Measurements from ENCODE around the gene ZNF148.
"Not testable (repeated sequence)": the region's sequence is repeated elsewhere in the genome, so short reads cannot be mapped to it uniquely, and the experiment has no call there.

Gene ZNF148

DNA sequence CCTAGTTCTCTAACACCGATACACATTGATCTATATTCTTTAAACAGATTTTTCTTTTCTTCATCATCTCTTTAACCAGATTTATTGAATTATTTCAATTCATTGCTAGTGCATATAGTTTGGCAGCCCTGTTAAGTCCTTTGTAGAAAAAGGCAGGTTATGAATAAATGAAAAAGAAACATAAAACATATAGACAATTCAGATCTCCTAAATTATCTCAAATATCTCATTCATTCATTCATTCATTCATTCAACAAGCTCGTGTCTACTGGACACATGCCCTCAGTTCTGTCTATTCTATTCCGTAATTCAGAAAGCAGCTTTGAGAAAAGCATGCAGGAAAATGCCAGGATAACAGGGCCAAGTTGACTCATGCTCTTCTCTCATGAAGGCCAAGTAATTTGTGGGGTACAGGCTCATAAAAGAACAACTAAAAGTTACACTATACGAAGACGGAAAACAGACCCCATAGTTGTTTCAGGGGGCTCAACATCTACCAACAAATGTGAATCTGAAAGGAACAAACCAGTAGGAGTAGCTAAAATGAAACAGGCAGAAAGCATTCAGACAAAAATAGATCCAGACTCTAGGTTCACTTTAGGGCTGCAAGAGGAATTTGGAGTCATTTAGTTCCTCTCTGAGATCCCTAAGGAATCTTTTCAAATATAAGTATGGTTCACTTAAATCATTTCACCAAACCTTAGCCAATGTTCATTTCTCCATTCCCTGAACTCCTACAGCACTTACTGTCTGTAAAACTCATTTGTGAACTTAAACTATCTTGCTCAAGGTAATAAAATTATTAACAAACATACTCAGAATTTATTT lies 7.5 kb downstream of the ZNF148 start:
- no peak for DNase-seq

DNA sequence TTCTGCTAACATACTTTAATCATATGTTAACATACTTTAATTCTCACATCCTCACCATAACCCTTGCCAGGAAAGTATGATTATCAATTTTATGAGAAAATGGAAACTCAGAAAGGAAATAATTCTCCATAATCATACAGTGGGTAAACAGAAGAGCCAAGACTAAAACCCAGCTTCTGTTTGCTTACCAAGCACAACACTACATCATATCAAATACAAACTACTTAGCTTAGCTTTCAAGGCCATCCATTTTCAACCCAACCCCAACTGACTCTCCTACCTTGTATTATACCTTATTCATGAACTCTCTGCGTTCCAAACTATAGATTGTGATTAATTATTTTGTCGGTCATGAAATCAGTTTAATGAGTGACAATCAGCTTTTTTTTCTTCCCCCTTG lies 9.0 kb downstream of the ZNF148 start:
- DNase-seq: no peak

GRCh38 chr3:125359700-125360099 lies 15.4 kb downstream of the ZNF148 start:
- DNase-seq: peak; percentile 21

GRCh38 chr3:125358923-125359322 lies 16.2 kb downstream of the ZNF148 start:
- DNase-seq: no peak

GRCh38 chr3:125357837-125358236 lies 17.3 kb downstream of the ZNF148 start:
- no peak for DNase-seq

DNA sequence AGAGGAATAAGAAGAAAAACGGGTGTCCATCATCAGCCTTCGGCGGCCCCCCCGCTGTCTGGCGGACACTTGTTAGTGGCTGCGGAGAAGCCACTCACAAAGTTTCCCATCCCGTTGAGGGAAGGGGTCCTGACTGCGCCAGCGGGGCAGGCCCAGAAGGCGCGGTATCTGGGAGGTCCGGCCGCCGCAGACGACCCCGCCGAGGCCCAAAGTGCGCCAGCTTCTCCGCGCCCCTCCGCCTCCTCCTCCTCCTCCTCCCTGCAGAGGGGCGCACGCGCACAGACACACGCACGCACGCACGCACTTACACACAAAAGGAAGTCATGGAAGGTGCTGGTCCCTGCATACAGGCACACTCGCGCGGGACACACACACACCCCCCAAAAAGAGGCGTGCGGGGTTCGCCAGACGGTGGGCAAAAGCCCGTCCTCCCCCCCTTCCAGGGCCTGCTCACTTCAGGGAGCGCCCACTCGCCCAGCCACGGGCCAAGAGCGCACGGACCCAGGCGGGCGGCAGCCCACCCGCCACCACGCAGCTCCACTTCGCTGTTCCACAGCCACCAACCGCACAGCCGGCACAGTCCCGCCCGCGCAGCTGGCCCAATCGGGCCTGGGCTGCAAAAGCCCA lies 18.0 kb downstream of the ZNF148 start:
- no peak for DNase-seq

- no peak for DNase-seq
These were observed 18.7 kb downstream of the ZNF148 start for GRCh38 chr3:125356140-125357026.

- no peak for DNase-seq
These were observed 21.5 kb downstream of the ZNF148 start for GRCh38 chr3:125353659-125354058.

GRCh38 chr3:125353128-125353527 lies 22.0 kb downstream of the ZNF148 start:
- DNase-seq: no peak

GRCh38 chr3:125351814-125352456 lies 23.2 kb downstream of the ZNF148 start:
- DNase-seq: no peak

DNA sequence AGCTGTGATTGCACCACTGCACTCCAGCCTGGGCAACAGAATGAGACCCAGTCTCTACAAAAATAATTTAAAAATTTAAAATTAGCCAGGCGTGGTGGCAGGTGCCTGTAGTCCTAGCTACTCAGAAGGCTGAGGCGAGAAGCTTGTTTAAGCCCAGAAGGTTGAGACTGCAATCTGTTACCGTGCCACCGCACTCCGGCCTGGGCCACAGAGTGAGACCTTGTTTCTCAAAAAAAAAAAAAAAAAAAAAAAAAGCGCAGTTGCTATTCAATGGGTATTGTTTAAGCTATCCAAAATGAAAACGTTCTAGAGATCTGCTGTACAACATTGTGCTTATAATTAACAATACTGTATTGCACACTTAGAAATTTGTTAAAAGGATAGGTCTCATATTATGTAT lies 24.0 kb downstream of the ZNF148 start:
- DNase-seq: no peak

DNA sequence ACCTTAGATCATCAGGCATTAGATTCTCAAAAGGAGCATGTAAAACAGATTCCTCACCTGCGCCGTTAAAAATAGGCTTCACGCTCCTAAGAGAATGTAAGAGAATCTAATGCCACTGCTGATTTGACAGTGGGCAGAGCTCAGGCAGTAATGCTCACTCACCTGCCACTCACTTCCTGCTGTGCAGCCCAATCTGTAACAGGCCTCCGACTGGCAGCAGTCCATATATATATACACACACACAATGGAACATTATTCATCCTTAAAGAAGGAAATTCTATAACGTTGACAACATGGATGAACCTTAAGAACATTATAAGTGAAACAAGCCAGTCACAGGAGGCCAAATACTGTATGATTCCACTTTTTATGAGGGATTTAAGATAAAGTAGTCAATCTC lies 24.5 kb downstream of the ZNF148 start:
- DNase-seq: no peak

DNA sequence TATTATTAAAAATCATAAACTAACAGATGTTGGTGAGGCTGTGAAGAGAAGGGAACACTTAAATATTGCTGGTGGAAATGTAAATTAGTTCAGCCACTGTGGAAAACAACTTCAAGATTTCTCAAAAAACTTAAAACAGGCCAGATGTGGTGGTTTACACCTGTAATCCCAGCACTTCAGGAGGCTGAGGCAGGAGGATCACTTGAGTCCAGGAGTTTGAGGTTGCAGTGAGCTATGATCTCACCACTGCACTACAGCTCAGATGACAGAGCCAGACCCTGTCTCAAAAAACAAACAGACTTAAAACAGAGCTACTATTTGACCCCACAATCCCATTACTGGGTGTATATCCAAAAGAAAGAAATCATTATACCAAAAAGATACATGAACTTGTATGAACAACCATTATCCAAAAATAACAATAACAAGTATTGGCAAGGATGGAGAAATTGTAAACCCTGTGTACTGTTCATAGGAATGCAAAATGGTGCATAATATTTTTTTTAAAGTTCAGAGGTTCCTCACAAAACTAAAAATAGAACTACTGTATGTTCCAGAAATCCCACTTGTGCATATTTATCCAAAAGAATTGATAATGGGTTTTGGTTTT lies 25.5 kb downstream of the ZNF148 start:
- DNase-seq: no peak

DNA sequence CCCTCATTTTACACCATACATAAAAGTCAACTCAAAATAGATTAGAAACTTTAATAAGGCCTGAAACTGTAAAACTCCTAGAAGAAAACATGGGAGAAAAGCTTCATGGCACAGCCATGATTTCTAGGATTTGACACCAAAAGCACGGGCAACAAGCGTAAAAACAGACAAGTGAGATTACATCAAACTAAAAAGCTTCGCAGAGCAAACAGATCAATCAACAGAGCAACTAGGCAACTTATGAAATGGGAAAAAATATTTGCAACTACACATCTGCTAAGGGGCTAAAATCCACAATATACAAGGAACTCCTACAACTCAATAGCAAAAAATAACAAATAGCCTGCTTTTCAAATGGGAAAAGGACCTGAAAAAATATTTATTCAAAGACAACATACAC lies 26.1 kb downstream of the ZNF148 start:
- DNase-seq: no peak

- DNase-seq: not testable (repeated sequence)
These were observed 31.8 kb downstream of the ZNF148 start for GRCh38 chr3:125343367-125343766.

DNA sequence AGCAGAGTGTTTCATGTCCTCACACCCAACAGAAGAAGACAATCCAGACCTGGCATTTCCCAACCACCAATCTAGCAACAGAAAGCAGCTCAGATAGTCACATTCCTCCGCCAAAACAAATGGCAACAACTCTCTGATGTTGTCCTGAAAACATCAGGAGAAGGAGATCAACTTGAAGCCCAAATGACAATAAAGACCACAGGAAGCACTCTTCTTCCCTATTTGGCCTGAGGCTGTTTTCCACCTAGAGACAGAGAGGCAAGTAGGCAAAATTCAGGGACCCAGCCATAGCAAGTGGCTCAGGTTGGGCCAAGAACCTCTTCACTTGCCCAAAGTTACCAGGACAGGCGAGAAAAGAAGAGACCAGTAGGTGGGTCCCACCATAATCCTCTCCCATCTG lies 35.0 kb downstream of the ZNF148 start:
- no peak for DNase-seq

DNA sequence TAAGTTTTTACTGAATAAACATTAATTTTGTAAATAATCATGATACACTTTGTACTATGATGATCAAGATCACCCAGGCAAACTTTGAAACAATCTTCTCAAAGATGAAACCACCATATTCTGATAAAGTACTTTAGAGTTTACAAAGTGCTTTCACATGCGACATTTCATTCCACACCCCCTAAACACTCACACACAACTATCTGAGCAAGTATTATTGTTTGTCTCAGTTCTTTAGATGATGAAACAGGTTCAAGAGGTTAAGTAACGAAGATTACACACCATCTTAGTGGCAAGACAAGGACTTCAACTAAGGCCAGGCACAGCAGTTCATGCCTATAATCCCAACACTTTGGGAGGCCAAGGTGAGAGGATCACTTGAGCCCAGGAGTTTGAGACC lies 37.6 kb downstream of the ZNF148 start:
- no peak for DNase-seq

- no peak for DNase-seq
These were observed 40.2 kb downstream of the ZNF148 start for GRCh38 chr3:125334675-125335560.

GRCh38 chr3:125332504-125332903 lies 42.6 kb downstream of the ZNF148 start:
- no peak for DNase-seq

DNA sequence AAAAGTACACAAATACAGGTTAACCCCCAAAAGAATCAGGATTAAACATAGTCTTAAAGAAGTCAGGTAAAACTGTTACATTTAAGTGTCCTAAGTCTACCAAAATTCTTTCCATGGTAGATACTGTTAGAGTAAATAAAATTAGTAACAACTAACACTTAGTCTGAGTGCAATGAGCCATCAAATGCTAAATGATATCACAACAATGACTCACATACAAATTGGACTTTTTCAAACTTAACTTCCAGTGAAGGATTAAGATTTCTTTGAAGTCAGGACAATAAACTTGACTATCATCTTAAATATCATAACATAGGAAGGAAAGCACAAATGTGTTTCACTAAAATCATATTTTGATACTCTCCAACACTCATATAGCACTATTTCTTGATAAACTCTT lies 43.9 kb downstream of the ZNF148 start:
- DNase-seq: no peak

- DNase-seq: no peak
These were observed 48.2 kb downstream of the ZNF148 start for GRCh38 chr3:125326957-125327356.

DNA sequence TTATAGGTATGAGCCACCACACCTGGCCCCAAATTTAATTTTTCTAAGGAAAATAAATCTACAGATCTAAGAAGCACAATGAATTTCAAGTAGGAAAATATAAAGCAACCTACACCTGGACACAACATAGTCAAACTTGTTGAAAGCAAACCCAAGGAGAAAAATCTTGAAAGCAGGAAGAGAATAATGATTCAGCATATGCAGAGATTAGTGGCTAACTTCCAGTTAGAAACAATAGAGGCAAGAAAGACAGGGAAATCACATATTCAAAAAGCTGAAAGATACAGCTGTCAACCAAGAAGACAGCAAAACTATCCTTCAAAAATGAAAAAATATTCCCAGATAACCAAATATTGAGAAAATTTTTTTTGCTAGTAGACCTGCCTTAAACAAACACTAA lies 49.4 kb downstream of the ZNF148 start:
- DNase-seq: no peak

Data from NCI-H1694 (cell line).